Hepatocyte (in vitro differentiated cells): ENCODE results near the gene BANK1.

Experiments
- EZH2 ChIP-seq: fragments of 200-600 bp; sonication (generic); IDR thresholded peaks from 2 replicates; pipeline ENCODE4 v1.6.1; 2016; ENCODE audit warnings: antibody characterized with exemption, mild to moderate bottlenecking, borderline replicate concordance
- TF ChIP-seq, protein P1 (sequence below): fragments of 200-600 bp; sonication (generic); IDR thresholded peaks from 2 replicates; pipeline ENCODE4 v1.5.1; 2016; ENCODE audit warnings: antibody characterized with exemption, mild to moderate bottlenecking; ENCODE audit not compliant: poor library complexity

DNA sequence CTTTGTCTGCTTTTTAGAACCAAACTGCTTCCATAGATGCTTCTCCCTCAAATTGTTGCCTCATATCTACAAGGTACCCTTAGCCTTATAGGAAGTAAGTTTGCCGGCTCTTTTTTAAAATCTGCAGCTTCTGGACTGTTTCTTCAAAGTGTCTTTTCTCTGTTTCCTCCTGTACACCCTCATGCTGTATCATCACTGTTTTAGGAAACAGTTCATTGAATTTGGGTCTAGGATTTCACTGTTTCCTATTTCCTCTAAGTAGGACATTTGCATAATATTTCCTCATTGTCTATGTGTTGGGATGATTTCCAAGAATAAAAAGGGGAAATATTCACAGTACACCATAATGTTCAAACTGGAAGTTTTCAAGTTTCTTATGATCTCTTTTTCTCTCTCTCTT, 43.0 kb downstream of the BANK1 start:
- TF ChIP-seq, protein P1, sequence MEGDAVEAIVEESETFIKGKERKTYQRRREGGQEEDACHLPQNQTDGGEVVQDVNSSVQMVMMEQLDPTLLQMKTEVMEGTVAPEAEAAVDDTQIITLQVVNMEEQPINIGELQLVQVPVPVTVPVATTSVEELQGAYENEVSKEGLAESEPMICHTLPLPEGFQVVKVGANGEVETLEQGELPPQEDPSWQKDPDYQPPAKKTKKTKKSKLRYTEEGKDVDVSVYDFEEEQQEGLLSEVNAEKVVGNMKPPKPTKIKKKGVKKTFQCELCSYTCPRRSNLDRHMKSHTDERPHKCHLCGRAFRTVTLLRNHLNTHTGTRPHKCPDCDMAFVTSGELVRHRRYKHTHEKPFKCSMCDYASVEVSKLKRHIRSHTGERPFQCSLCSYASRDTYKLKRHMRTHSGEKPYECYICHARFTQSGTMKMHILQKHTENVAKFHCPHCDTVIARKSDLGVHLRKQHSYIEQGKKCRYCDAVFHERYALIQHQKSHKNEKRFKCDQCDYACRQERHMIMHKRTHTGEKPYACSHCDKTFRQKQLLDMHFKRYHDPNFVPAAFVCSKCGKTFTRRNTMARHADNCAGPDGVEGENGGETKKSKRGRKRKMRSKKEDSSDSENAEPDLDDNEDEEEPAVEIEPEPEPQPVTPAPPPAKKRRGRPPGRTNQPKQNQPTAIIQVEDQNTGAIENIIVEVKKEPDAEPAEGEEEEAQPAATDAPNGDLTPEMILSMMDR, result no peak
- TF ChIP-seq EZH2, result no peak
